SHP77 (cell line): ENCODE data around the gene HAPSTR1.
A peak's percentile ranks its signal among the peaks of the same experiment; 100 is the strongest.

Experiments used
- DNase-seq, 2 experiments: peaks; one replicate each; lab custom pipeline; 2025; lab: John Stamatoyannopoulos, UW

HAPSTR1 gene

DNA sequence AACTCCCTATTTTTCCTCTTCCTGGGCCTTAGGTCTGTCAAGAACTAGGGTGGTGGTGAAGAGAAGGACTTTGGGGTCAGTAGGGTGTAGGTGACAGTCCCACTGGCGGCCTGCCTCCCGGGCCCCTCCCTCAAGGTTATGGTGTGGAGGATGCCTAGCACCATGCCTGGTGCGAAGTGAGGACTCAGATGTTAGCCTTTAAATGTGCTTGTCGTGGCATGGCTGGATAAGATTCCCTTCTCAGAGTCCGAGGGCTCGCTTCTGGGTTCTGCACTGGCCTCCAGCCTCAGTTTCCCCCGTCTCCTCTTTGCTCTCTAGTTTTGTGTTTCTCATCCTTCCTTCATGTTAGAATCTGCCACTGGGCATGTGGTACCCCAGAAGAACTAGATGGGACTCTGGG is 32.0 kb downstream of the HAPSTR1 start:
- DNase-seq: no peak

DNA sequence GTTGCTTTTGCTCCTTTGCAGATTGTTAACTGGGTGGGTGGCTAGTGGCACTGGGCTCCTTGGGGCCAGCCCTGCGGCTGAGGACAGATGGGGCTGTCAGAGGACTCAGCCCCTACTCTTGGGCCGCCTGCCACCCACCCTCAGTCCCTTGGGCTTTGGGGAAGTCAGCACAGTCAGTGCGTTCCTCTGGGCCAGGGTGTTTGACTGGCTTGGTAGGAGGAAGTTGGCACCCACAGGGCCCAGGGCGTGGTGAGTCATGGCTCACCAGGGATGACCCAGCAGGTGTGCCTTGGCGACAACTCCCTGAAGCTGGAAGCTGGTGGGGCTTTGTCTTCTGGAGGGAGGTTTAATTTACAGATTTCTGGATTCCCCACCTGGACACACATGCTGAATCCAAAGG is 32.4 kb downstream of the HAPSTR1 start:
- no peak for DNase-seq

DNA sequence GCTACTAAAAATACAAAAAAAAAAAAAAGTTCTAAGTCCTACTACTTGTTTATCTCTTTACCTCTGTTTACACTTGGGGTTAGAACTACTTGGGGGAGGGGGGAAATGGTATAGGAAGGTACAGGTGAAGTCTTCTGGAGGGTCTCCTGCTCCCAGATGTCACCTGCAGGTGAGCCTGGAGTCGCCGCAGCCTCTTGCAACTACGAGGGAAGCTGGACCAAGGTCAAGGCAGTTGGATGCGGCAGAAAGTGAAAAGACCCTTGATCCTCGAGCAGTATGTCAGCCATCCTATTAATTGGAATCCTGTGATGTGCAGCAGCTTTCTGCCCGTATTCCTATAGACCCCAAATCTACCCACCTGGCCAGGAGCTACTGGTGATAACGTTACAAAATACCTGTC is 33.0 kb downstream of the HAPSTR1 start:
- no peak for DNase-seq

DNA sequence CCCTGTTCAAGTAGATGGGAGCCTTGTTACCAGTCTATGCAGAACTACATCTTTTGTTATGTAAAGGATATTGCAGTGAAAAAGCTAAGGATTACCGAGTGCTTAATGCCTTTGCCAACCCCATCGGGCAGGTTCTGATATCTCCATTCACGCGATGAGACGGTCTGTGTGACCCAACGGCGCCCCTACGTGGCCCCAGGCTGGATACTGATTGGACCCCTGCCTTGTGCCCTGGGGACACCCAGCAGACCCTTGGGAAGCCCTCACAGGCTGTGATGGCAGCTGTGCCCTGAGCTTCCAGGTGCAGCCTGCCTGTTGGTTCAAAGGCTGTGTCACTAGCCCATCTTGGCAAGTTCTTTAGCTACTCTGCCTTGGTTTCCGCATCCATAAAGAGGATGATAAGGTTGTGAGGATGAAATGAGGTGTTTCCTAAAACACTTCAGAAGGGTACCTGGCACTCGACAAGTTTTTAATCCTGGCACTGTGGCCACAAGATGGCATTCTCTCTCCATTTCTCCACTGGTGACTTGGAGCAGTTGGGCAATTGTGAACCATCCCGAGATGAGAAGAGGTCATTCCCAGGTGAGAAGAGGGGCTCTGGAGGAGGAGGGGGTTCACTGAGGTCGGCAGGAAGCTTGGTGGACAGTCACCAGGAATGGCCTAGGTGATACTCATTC is 33.6 kb downstream of the HAPSTR1 start:
- no peak for DNase-seq

DNA sequence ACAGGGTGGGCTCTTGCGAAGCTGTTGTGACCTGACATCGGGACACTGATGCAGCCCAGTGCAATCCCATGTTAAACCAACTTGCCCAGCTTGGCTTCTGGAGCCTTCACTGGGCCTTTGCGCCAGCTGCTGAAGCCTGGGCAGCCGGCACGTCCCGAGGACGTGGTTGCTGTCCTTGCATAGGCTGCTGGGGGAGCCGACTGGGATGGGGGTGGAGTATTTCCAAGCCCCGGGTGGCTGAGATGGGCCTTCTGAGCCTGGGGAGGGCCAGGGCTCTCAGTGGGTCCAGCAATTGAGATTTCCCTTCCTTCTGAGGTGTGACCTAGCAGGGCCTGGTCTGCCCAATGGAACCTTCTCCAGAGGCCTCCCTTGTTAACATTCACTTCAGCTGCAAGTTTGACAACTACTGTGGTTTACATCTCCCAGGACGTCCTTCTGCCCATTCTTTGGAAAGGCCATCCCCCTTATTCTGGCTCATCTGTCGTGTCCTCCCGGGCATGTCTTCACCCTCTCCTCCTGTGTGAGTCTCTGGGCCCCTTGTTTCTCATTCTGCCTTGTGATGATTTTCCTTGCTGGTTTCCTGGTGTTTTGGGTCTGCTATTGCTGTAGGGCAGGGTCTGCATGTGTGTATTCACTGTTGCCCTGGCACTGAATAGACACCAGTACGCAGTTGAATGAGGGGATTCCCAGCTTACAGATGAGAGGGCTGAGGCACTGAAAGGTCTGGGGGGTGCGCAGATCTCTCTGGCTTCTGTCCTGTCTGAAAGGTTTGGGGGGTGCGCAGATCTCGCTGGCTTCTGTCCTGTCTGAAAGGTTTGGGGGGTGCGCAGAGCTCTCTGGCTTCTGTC is 34.4 kb downstream of the HAPSTR1 start:
- no peak for DNase-seq

DNA sequence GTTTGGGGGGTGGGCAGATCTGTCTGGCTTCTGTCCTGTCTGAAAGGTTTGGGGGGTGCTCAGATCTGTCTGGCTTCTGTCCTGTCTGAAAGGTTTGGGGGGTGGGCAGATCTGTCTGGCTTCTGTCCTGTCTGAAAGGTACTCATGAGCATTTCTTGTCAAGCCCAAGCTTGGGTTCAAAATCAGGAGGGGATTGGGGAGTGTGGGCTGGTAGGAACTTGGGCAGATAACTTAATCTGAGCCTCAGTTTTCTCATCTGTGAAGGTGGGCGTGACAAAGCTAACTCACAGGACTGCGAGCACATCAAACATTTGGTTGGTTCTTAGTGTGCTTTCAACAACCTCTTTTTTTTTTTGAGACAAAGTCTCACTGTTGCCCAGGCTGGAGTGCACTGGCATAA is 35.2 kb downstream of the HAPSTR1 start:
- DNase-seq: no peak

DNA sequence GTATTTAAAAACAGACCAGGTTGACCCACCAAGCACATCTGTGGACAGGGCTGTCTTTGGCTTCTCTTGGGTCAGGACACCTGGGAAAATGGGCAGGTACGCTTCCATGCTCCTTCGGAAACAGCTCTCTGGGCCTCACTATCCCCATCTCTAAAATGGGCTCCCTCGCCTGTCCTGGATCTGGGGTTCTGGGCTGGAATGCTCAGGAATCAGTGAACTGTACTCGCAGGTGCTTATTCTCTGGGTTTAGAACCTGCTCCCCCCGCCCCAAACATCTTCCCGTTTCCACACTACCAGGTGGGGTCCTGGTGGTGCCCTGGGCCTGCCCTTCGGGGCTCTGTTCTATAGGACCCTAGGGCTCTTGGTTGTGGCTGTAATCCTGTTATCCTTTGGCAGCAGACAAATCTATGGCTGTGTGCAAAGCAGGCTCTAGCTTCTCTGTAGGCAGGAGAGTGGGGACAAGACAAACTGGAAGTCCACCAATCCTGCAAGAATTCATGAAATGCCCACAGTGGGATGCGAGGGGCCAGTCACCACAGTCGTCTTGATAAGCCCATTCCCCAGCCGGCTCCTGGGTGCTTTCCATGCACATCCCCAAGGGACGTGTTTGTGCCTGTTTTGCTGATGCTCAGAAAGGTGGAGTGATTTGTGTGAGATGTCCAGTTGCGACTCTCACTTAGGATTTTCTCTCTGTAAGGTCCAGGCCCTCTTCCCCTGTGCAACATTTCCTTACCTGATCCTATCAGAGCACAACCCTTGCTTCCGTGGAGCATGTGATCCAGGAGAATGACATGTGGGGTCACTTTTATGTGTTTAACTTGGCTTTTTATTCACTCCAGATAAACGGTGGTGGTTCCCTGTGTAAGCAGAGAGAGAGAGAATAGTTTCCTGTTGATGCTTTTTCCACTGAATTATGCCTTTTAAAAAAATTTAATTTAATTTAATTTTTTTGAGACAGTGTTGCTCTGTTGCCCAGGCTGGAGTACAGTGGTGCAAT is 37.2 kb downstream of the HAPSTR1 start:
- no peak for DNase-seq

DNA sequence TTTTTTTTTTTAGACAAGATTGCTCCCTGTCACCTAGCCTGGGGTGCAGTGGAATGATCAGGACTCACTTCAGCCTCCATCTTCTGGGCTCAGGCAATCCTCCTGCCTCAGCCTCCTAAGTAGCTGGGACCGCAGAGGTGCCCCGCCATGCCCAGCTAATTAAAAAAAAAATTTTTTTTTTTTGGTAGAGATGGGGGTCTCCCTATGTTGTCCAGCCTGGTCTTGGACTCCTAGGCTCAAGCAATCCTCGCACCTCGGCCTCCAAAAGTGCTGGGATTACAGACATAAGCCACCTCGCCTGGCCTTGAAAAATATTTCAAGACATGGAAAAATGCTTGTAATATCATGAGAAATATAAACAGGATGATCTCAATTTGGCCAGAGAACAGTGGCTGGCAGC is 42.9 kb downstream of the HAPSTR1 start:
- DNase-seq: no peak

DNA sequence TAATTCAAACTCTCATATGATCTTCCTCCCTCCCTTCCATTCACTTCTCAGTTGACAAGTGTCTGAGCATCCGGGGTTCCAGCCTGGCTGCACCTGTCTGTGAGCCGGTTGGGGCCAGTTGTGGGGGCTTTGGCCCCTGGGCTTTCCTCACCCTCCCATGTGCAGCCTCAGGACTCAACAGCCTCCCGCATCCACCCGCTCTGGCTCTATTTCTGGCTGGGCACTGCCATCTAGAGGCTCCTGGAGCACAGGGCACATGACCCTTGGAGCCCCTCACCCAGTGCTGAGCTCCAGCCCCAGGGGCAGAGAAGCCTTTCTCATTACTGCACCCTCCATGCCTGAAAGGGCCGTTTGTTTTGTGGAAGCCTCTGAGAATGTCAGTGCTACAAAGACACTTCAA is 43.3 kb downstream of the HAPSTR1 start:
- peak; percentile 31 to 69 for DNase-seq

DNA sequence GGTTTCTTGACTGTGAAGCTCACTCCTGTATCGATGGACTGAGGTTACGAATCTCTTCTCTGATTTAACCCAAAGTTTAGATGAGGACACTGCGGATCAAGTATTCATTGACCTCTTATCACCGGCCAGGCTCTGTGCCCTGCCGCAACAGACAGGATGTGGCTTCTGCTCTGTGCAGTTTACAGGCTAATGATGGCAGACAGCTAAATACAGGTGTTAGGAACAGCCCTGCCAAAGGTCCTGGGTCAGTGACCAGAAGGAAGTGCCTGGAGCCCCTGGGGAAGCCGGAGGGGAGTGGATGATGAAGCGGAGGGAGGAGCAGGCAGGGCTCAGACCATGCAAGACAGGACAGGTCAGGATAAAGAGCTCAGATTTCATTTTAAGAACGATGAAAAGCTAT is 44.4 kb downstream of the HAPSTR1 start:
- no peak for DNase-seq

DNA sequence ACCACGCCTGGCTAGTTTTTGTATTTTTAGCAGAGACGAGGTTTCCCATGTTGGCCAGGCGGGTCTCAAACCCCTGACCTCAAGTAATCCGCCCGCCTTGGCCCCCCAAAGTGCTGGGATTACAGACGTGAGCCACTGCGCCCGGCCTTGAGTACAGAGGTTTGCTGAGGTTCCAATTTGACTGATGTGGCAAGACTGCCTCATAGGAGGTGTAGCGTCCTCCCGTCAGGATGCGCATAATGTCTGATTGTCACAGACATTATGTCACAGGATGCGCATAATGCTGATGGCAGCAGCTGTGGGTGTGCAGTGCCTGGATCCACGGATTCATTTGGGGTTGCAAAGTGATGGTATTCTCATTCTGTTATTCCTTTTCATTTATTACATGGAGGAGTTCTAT is 45.2 kb downstream of the HAPSTR1 start:
- DNase-seq: no peak

DNA sequence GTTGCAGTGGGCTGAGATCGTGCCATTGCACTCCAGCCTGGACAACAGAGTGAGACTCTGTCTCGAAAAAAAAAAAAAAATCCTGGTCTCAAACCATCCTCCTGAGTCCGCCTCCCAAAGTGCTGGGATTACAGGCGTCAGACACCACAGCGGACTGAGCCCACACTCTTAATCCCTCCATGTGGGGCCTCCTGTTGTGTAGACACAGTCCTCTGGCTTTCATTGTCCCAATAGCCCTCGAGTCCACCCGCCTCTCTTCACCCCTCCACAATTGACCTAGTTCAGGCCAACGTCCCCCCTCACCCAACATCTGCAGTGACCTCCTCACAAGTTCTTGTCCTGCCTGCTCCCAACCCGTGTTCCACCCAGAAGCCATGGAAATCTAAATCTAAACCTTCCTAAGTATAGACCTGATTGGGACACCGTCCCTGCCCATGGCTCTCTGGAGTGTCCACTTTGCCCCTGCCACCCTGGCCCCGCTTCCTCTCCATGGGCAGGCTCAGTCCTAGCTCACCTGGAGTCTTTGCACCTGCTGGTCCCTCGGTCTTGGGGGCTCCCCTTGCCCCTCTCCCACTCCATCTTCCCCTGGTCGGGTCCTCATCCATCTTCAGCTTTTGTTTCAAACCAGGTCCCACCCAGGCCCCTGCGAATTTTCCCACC is 46.7 kb downstream of the HAPSTR1 start:
- no peak for DNase-seq

DNA sequence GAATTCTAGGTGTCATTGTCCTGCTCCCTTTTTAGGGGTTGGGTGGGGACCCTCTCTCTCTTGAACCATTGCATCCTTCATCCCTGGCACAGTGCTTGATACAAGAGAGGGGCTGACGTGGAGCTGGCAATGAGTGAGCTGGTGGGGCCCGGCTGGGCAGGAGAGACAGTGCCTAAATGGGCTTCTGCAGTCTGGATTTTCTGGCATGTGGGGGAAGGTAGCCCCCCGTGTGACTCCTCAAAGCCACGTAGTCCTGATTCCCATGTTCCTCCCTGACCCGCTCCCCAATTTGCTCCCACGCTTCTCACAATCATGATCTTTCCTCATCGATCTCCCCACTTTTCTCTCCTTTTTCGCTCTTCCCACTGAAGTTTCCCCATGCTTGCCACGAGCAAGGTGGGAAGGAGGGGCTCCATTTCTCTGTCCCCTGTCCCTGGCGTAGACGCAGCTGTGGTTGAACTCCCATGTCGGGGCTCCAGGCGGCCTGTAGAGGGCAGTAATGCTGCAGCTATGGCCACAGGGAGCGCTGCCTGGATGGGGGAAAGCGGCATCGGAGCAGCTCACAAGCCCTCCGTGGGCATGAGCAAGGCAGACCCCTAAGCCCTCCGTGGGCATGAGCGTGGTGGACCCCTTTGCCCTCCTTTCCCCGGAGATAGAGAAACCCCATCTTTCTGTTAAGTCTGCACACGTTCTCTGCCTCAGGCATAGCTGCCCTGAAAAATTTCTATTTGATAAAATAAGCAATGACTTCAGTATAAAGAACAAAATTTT is 47.5 kb downstream of the HAPSTR1 start:
- peak; percentile 31 to 61 for DNase-seq

DNA sequence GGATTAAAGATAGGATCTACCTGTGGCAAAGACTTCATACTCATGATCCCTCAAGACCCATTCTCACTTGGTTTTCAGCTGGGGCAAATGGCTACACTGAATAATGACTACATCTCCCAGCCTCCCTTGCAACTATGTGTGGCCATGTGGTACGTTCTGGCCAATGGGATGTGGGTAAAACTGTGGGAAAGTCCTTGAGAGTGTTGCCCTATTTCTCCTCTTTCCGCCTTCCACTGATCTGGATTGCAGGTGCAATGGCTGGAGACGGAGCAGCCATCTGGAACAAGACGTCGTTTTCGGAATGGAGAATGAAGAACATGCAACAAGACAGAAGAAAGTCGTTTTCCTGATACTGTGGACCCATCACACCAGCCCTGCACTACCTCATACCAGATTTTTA is 48.5 kb downstream of the HAPSTR1 start:
- peak in 1 of 2 experiments; percentile 9 for DNase-seq
